Fibroblast of pulmonary artery (primary cell): ENCODE results near the gene CDHR4.
"Not testable (repeated sequence)": the region's sequence is repeated elsewhere in the genome, so short reads cannot be mapped to it uniquely, and the experiment has no call there.

ENCODE experiments used
- DNase-seq: peaks from one replicate; pipeline ENCODE4 v3.0.0-alpha.2; 2010; ENCODE audit warnings: low read depth
- H3K4me3 ChIP-seq: replicated peaks from 2 replicates; pipeline ENCODE4 v1.5.1; 2011; ENCODE audit warnings: low read depth, mild to moderate bottlenecking, control low read depth, low read length, moderate library complexity
- CTCF ChIP-seq: IDR thresholded peaks from 2 replicates; pipeline ENCODE4 v1.5.1; 2011; ENCODE audit warnings: mild to moderate bottlenecking, control low read depth, low read length, inconsistent platforms; ENCODE audit errors: missing control alignments

The CDHR4 gene

GRCh38 chr3:49759226-49759625, 40.4 kb downstream of the CDHR4 start:
- H3K4me3 ChIP-seq = no peak overlapping the region
- TF ChIP-seq CTCF = no peak
- peak; percentile 56 for DNase-seq

DNA sequence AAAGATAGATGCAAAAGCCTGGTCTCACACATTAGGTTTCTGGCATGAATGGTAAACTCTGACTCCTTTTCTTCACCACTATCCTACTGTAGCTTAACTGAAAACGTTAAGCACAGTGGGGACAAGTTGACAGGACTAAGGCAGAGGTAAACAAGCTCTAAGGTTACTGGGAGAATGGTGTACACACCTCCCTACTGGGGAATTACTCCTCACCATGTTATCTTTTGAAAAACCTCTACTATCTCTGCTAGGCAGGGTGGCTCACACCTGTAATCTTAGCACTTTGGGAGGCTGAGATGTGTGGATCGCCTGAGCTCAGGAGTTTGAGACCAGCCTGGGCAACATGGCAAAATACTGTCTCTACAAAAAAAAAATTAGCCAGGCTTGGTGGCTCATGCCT, 42.5 kb downstream of the CDHR4 start:
- no peak for TF ChIP-seq CTCF
- H3K4me3 ChIP-seq = no peak overlapping the region
- DNase-seq = no peak

- no peak for TF ChIP-seq CTCF
- DNase-seq = no peak
- no peak overlapping the region for H3K4me3 ChIP-seq
These were observed 43.6 kb downstream of the CDHR4 start for GRCh38 chr3:49756036-49756435.

GRCh38 chr3:49754536-49754935, 45.1 kb downstream of the CDHR4 start:
- H3K4me3 ChIP-seq = no peak overlapping the region
- TF ChIP-seq CTCF = no peak
- DNase-seq = no peak

DNA sequence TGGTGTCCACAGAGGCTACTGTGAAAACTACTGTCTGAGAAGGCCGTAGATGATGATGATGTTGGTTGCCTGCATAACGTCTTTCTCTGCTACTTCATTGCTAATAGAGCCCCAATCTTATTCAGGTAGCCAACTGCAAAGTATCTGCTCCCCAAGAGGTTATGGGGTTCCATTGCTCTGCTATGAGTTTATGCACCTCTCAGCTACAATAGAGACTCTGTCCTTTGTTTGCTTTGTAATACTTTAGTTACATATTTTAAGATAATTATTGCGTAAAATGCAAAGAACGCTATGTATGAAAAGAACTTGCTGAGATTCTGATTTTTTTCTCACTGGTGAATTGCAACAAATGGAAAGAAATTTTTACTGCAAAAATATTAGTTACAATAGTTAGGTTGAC, 48.2 kb downstream of the CDHR4 start:
- H3K4me3 ChIP-seq = no peak overlapping the region
- no peak for TF ChIP-seq CTCF
- no peak for DNase-seq

GRCh38 chr3:49750056-49750455, 49.6 kb downstream of the CDHR4 start:
- no peak for TF ChIP-seq CTCF
- no peak overlapping the region for H3K4me3 ChIP-seq
- no peak for DNase-seq

- not testable (repeated sequence) for DNase-seq
These were observed 50.8 kb downstream of the CDHR4 start for GRCh38 chr3:49748874-49749273.

More at GRCh38 chr3:49748874-49749273, 50.8 kb downstream of the CDHR4 start:
- H3K4me3 ChIP-seq = not testable (repeated sequence)
